Fibroblast of lung (primary cell): ENCODE results near the gene S100A11.

Experiments used
- EZH2 ChIP-seq: IDR thresholded peaks from 2 replicates; pipeline ENCODE4 v1.5.1; 2012; ENCODE audit warnings: low read length, control low read depth, mild to moderate bottlenecking; ENCODE audit errors: missing control alignments
- TF ChIP-seq, protein P1 (sequence below), 2 donors: IDR thresholded peaks in 1 of 2; conservative IDR thresholded peaks in 1 of 2; 1 replicate in 1 of 2; 2 replicates in 1 of 2; pipeline ENCODE4 v1.5.1; 2011 to 2012; ENCODE audit warnings: low read length in 2 of 2, control low read depth in 1 of 2, inconsistent platforms in 1 of 2, low read depth in 1 of 2, mild to moderate bottlenecking in 1 of 2

DNA sequence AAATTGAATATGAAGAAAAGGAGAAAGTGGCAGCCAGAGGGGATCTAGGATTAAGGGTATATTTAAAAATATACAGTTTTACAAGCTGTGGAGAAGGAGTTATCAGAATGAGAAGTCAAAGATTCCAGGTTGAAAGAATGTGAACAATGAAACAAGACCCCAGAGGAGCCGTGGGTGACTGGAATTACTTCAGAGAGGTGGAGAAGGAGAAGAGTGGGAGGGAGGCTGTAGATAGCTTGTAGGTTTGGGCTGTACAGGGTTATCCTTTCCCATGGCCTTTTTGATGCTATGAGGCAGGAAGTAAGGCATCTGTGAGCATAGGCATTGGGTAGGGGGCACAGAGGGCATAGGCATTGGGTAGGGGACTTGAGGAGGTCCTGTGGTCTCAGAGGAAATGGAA, 5.2 kb upstream of the S100A11 start:
- TF ChIP-seq, protein P1, sequence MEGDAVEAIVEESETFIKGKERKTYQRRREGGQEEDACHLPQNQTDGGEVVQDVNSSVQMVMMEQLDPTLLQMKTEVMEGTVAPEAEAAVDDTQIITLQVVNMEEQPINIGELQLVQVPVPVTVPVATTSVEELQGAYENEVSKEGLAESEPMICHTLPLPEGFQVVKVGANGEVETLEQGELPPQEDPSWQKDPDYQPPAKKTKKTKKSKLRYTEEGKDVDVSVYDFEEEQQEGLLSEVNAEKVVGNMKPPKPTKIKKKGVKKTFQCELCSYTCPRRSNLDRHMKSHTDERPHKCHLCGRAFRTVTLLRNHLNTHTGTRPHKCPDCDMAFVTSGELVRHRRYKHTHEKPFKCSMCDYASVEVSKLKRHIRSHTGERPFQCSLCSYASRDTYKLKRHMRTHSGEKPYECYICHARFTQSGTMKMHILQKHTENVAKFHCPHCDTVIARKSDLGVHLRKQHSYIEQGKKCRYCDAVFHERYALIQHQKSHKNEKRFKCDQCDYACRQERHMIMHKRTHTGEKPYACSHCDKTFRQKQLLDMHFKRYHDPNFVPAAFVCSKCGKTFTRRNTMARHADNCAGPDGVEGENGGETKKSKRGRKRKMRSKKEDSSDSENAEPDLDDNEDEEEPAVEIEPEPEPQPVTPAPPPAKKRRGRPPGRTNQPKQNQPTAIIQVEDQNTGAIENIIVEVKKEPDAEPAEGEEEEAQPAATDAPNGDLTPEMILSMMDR (conservative IDR thresholded peaks at IDR 0.05 in 1 of 2, IDR thresholded peaks at IDR 0.05 in 1 of 2; ENCODE audit: low read depth in 1 of 2, low read length in 2 of 2) = no peak
- TF ChIP-seq EZH2 = no peak
